Measurements from ENCODE around the gene KLHL25. TPM values are rescaled to one million over a fixed set of nuclear protein-coding genes. Genes with fewer than 3 reads are reported as not detected.

The KLHL25 gene
- total and polyA plus RNA-seq, 2 experiments from 2014 or later: 3.7 to 10.0 TPM

GRCh38 chr15:85762039-85762755, 32.5 kb downstream of the KLHL25 start:
- TF ChIP-seq EZH2 (IDR thresholded peaks at IDR 0.05; ENCODE audit: borderline replicate concordance) (no peak), CTCF (IDR thresholded peaks at IDR 0.05; ENCODE audit: poor library complexity) (no peak), EZH2phosphoT487 (IDR thresholded peaks at IDR 0.05; ENCODE audit: low read depth, severe bottlenecking, unreplicated experiment) (no peak)
- no peaks in the 10 kb centered on the region for H4K20me1 ChIP-seq (ENCODE audit: insufficient read depth, poor library complexity, severe bottlenecking)
- WGBS (ENCODE audit: low lambda C conversion rate, missing lambda C conversion rate): 95% methylated on average over 15 of the region's 15 CpGs

GRCh38 chr15:85761635-85762034, 33.1 kb downstream of the KLHL25 start:
- Histone ChIP-seq H3K79me2 (peaks cover 3% of the 10 kb centered on the region), H4K20me1 (ENCODE audit: insufficient read depth, poor library complexity, severe bottlenecking) (no peaks in the 10 kb centered on the region), H3K4me1 (ENCODE audit: insufficient read depth) (no peaks in the 10 kb centered on the region), H3K9me3 (ENCODE audit: low read depth) (no peaks in the 10 kb centered on the region), H3K36me3 (replicated peaks; ENCODE audit: insufficient read depth, low read depth) (no peaks in the 10 kb centered on the region), H3K4me2 (no peak overlapping the region), H3K4me3 (no peak overlapping the region), H3K27ac (no peak overlapping the region), H3K27me3 (no peaks in the 10 kb centered on the region), H3K9me2 (replicated peaks; ENCODE audit: insufficient read depth) (no peaks in the 10 kb centered on the region), H2AFZ (no peak overlapping the region)
- no peak for DNase-seq (ENCODE audit: low spot score)
- WGBS (ENCODE audit: low lambda C conversion rate, missing lambda C conversion rate): 94% methylated on average over 9 of the region's 9 CpGs
- TF ChIP-seq EZH2 (IDR thresholded peaks at IDR 0.05; ENCODE audit: borderline replicate concordance) (no peak), CTCF (IDR thresholded peaks at IDR 0.05; ENCODE audit: poor library complexity) (no peak), EZH2phosphoT487 (IDR thresholded peaks at IDR 0.05; ENCODE audit: low read depth, severe bottlenecking, unreplicated experiment) (no peak)

More at GRCh38 chr15:85762039-85762755, 32.5 kb downstream of the KLHL25 start:
- no peak overlapping the region for H3K4me3 ChIP-seq
- no peak overlapping the region for H2AFZ ChIP-seq
- no peaks in the 10 kb centered on the region for H3K4me1 ChIP-seq (ENCODE audit: insufficient read depth)
- no peaks in the 10 kb centered on the region for H3K9me2 ChIP-seq (replicated peaks; ENCODE audit: insufficient read depth)
- H3K4me2 ChIP-seq: no peak overlapping the region
- no peak for DNase-seq (ENCODE audit: low spot score)
- H3K36me3 ChIP-seq (replicated peaks; ENCODE audit: insufficient read depth, low read depth): no peaks in the 10 kb centered on the region
- H3K79me2 ChIP-seq: peaks cover 3% of the 10 kb centered on the region
- no peaks in the 10 kb centered on the region for H3K27me3 ChIP-seq
- no peak overlapping the region for H3K27ac ChIP-seq
- no peaks in the 10 kb centered on the region for H3K9me3 ChIP-seq (ENCODE audit: low read depth)

- Histone ChIP-seq H3K27ac (no peak overlapping the region), H3K4me3 (no peak overlapping the region), H3K4me1 (ENCODE audit: insufficient read depth) (no peaks in the 10 kb centered on the region), H2AFZ (no peak overlapping the region), H3K79me2 (peaks cover 3% of the 10 kb centered on the region), H3K27me3 (no peaks in the 10 kb centered on the region), H3K9me3 (ENCODE audit: low read depth) (no peaks in the 10 kb centered on the region), H3K4me2 (no peak overlapping the region), H3K36me3 (replicated peaks; ENCODE audit: insufficient read depth, low read depth) (no peaks in the 10 kb centered on the region), H4K20me1 (ENCODE audit: insufficient read depth, poor library complexity, severe bottlenecking) (no peaks in the 10 kb centered on the region), H3K9me2 (replicated peaks; ENCODE audit: insufficient read depth) (no peaks in the 10 kb centered on the region)
- TF ChIP-seq CTCF (IDR thresholded peaks at IDR 0.05; ENCODE audit: poor library complexity): no peak
- no peak for TF ChIP-seq EZH2phosphoT487 (IDR thresholded peaks at IDR 0.05; ENCODE audit: low read depth, severe bottlenecking, unreplicated experiment)
- no peak for TF ChIP-seq EZH2 (IDR thresholded peaks at IDR 0.05; ENCODE audit: borderline replicate concordance)
- 97% methylated on average over 27 of the region's 28 CpGs for WGBS (ENCODE audit: low lambda C conversion rate, missing lambda C conversion rate)
- no peak for DNase-seq (ENCODE audit: low spot score)
Measured at GRCh38 chr15:85760531-85761371, 34.0 kb downstream of the KLHL25 start.

Measured in hepatocyte (in vitro differentiated cells).